Esophagus mucosa (tissue), 1 donor: Measurements from ENCODE around the gene KCNJ18. TPM values are rescaled to one million over a fixed set of nuclear protein-coding genes. Genes with fewer than 3 reads are reported as not detected.
"Not testable (repeated sequence)": the region's sequence is repeated elsewhere in the genome, so short reads cannot be mapped to it uniquely, and the experiment has no call there.

Experiments used
- ATAC-seq: fragments of 200-7000 bp; cut with Tn5 transposase; one replicate; pipeline ENCODE4 v1.9.1; 2020
- total RNA-seq: library from RNA; stranded (reverse); gene quantifications from one replicate; pipeline ENCODE4 v1.2.4, GENCODE V29; 2023
- donor health status: DM: yes; HTN: yes; CAD: no.

KCNJ18 gene
- not detected for total RNA-seq

DNA sequence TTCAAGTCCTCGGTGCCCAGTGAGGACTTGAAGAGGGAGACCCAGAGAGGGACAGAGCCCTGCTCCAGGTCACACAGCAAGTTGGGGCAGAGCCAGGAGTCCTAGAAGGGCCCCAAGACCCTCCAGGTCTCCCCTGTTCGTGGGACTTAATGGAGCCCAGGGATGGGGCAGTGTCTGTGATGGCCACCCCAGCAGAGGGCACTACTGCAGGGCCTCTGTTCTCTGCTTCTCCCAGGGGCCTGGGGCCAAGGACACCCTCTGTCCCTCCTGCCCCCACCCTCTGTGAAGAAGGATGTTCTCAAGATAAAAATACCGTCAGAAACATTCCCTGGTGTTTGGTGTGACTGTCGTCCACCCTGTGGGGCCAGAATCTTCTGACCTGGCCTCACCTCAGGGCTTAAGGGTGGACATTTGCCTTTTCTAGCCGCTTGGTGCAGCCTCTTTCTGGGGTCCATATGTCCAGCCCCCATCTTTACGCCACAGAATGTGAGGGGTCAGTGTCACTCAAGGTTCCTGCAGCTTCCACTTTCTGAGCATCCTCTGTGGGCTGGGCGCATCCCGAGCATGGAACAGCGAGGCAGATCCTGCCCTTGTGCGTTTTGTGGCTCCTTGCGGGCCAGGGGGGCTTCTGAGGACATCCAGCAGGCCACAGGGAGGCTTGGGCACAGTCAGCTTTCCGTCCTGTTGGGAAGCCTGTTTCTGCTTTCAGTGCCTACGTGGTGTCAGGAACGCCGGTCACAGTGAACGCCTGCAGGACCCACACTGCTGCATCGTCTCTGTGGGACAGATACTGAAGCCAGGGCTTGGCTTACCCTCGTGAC is at the start of gene KCNJ18:
Gene KCNJ18, plus strand, starts transcription at position 641 of the 821 bp plus-strand sequence. CDS start 10,264 bp downstream, outside the sequence.
- not testable (repeated sequence) for ATAC-seq

DNA sequence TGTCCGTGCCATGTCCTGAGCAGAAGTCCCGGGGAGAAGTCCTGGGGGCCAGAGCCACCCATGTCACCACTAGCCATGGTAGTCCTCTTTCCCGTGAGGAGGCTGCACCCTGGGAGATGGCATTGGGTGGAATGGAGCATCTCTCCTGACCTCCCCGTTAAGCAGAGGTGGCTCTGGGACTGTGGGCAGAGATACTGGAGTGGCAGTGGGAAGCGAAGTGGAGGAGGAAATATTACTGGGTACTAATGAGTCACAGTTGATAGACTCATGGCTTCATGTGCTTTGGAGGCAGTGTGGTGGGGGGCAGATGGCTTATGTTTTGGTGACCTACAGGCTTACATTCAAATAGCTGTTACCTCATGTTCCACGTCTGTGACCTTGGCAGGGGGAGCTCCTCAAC is 44.2 kb upstream of the KCNJ18 start:
- not testable (repeated sequence) for ATAC-seq

DNA sequence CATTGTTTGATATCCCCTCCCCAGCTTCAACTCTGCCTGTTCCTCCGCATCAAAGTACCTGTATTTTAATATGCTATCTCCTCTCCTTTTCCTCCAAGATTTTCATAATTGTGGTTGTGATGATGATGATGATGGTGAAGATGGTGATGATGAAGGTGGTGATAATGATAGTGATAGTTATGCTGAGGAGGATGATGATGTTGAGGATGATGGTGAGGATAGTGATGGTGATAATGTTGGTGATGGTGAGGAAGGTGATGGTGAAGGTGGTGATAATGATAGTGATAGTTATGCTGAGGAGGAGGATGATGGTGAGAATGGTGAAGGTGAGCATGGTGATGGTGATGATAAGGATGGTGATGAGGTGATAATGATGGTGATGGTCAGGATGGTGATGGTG is 42.3 kb upstream of the KCNJ18 start:
- not testable (repeated sequence) for ATAC-seq

DNA sequence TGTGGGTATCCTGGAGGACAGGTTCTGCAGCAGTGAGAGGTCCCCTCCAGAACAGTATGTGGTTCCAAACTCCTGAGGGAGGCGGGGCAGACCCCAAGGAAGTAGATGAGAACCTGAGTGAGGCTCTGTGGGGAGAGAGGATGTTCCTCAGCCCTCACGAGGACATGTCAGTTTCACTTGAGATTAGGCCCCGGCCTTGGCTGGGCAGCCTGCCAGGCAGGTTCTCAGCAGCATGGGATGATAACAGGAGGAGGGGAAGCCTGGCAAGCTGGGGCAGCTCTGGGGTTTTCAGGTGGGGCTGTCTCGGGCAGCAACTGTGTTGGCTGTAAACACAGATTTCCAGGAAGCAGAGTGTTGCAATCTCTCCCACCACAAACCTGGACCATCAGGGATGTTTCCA is 40.3 kb upstream of the KCNJ18 start:
- ATAC-seq, result not testable (repeated sequence)

DNA sequence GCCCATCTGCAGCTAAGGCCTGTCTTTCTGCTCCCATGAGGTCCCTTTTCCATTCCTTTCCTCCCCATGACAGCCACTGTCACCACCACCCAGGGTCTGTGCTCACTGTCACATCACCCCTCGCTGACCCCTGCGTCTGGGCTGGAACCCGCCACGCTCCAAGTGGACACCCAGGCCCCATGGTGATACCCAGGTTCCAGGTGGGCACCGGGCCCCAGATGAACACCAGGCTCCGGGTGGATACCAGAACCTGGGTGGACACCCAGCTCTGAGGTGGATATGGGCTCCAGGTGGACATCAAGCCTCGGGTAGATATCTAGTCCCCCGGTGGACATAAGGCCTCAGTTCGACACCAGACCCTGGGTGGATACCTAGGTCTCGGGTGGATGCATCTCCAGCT is 39.1 kb upstream of the KCNJ18 start:
- not testable (repeated sequence) for ATAC-seq

DNA sequence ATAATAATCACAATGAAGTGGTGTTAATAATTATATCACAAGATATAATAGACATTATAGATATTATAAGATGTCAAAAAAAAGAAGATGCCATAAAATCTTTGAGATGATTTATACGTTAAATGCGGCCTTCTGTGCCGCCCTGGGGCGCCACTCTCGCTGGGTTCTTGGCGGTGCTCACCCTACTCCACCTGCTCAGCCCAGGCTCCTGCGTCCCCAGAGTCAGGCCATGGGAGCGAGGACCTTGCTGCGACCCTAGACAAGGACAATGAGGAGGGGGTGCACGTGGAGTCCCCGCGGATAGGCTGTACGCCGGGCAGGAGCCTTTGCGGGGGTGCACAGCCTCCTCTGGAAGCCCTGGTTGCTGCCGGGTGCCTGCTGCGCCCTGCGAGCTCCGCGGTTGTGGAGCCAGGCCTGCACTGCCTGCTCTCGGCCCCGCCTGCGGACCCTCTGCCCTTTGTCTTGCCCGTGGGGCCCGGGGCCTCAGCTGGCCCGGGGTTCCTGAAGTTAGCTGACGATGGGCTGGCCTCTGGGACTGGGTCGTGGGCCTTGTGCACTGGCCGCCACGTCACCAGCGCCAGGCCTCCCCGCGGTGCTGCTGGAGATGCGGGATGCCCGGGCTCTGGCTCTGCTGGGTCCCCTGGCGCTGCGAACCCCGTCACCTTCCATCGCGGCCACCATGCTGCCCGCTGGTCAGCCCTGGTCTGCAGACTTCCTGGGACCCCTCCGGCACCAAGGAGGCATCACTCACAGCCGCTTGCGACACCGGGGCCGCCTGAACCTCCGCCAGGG is 35.6 kb upstream of the KCNJ18 start:
- not testable (repeated sequence) for ATAC-seq

DNA sequence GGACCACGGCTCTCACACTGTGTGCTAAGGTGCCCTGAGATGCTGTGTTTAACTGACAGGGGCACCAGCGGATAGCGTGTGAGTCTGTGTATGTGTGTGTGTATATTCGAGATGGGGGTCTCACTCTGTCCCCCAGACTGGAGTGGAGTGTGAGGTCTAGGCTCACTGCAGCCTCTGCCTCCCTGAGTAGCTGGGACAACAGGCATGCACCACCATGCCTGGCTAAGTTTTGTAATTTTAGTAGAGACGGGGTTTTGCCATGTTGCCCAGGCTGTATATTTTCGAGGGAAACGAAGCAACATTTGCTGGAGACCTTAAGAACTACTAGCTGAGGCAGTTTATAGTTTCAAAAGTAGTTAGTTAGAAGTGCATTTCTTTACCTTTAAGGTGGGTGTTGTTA is 32.7 kb upstream of the KCNJ18 start:
- ATAC-seq, result not testable (repeated sequence)

DNA sequence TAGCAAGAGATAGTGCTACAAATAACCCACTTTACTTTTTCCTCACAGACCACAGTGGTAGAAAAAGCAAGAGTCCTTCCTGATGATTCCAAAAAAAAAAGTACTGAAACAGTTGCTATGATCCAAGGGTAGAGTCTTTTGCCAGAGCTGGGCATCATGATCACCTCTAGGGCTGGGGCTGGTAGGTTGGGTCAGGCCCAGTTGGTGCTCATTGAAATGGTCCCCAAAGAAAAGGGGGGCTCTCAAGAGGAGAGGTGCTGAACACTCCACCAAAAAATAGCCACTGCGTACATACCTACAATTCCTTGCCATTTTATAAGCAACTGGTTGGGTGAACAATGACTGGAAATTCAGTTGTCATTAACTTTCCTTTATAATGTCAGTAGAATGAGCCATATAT is 30.9 kb upstream of the KCNJ18 start:
- ATAC-seq, result not testable (repeated sequence)

DNA sequence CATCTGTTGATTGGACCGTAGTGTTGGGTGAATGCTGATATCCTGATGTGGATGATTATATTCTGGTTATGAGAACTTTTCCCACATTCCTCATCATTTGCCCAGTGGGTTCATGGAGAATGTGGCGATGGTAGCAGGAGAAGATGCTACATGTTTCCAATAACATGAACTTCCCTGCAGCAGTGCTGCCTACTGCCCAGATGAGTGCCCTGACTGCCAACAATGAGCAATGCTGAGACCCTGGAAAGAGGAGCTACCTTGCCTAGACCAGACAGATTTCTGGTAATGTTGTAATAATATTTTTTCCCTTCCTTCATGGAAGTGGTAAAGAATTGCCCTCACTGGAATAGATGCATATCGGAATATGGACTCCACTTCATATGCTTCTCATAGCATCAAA is 29.2 kb upstream of the KCNJ18 start:
- ATAC-seq, result not testable (repeated sequence)

DNA sequence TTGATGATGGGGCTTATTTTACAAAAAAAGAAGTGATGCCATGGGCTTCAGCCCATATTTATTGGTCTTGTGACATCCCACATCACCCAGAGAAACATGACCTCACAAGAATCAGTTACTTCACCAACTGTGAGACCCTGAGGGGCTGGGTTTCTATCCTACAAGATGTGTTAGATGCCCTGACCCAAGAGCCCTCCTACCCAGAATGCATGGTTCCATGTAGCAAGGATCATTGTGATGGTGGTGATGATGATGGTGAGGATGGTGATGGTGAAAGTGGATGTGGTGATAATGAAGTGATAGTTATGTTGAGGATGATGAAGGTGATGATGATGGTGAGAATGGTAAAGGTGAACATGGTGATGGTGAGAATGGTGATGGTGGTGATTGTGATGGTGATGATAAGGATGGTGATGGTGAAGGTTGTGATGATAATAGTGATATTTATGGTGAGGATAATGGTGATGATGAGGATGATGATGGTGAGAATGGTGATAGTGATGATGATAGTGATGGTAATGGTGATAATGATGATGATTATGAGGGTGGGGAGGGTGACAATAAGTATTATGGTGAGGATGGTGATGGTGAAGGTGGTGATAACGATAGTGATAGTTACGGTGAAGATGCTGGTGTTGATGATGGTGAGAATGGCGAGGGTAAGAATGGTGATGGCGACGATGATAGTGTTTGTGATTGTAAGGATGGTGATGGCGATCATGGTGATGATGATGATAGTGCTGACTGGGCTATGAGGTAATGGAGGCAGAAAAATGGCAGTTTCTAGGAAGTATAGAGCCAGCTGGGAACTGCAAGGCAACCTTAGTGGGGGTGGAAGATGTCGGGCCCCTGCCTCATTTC is 28.5 kb upstream of the KCNJ18 start:
- ATAC-seq, result peak; percentile 72

DNA sequence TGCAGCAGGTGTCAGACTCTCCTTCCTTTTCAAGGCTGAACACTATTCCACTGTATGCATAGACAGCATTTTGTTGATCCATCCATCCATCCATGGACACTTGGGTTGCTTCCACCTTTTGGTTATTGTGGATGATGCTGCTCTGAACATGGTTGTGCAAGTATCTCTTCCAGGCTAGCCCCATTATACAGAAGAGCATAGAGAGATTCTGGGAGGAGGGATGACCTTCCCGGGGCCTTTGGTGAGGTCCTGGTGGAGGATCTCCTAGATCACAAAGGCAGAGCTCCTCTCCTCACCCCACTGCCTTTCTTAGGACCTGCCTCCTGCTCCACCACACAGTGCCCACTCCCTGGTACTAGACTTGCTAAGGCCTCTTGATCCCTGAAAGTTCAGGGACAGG is 27.2 kb upstream of the KCNJ18 start:
- ATAC-seq, result not testable (repeated sequence)

DNA sequence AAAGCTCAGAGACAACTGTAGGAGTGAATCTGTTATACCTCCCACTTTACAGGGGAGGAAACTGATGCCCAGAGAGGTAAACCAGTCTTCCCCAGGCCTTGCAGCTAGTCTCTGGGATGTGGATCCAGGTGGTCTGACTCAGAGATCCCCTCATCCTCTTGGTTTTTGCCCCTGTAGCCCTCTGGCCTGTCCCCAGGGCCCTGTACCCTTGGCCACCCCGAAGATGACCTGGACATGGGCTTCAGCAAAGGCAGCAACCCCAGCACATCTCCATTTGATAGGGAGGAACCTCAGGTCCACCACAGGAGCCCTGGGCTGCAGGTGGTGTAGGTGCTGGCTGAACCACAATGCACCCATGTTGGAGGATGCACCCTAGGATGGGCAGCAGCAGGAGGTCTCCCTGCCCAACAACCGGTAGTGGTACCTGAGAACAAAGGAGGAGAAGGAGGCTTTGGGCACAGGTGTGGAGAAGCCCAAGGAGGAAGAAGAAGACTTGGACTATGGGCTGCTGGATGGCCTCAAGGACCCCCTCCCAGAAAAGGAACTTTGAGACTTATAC is 26.3 kb upstream of the KCNJ18 start:
- not testable (repeated sequence) for ATAC-seq

DNA sequence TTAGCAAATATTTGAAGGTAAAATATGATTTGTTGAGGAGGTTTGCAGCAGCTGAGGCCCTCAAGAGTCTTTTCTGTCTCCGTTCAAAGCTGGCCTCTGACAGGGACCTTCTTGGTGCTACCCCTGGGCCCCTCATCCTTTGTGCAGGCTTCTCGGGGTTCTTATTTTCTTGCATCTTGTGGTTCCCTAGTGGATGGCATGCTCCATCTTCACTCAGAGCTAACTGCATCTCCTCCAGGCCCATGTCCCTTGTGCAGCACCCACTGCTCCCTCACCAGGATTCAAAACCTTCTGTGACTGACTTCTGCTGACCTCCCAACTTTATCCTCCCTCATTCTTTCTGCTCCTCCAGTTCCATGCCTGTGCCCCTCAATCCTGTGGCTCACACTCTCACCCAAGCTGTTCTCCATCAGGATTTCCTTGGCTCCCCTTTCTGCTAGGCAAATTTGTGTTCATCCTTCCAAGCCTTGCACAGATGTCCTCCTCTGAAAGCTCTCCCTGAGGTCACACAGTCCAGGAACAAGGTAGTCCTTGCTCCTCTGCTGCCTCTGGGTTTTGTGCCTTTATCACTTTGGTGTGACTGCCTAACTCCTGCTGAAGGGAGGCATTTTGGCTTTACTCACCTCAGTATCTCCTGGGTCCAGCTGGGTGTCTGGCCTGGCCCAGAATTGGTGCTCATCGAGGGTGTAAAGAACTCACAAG is 25.5 kb upstream of the KCNJ18 start:
- not testable (repeated sequence) for ATAC-seq

DNA sequence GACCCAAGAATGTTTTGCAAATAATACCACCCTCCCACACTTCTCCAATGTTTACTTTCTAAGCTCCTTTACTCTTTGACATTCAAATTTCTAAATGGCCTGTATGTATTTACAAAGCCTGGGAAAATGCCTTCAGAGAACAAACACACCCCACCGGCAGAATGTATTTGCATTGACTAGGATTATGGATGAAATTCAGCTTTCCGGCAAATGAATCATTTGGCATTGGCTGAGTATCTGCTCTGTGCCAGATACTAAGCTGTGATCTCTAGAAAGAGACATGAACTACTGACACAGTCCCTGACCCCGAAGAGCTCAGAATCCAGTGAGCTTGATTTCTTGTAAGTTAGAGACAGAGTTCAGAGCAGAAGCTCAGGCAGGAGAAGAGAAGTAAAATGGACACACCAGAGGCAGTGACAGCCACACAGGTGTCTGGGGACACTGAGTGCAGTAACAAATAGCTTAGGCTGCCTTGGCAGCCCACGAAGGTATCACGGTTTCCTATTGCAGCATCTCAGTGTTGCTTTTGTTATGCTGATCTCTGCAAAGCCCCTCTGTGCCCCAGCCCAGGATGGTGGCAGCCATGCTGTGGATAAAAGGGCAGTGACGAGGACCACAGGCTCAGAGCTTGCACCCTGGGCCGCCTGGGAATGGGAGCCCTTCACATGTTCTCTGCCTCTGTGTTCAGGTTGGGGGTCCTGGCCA is 24.8 kb upstream of the KCNJ18 start:
- ATAC-seq, result not testable (repeated sequence)

DNA sequence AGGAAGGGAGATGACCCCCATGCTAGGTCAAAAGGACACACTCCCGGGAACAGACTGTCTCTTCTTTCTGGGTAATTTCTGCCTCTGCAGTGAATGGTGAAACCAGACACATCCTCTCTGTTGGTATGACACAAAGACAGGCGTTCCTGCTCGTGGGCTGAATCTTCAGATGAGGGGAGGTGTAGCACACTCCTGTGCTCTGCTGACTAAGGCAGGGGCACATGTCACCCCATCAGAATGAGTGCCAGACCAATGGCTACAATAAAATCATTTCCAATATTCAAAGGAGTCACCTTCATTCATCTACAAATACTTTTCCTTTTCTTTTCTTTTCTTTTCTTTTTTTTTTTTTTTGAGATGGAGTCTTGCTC is 24.2 kb upstream of the KCNJ18 start:
- not testable (repeated sequence) for ATAC-seq

DNA sequence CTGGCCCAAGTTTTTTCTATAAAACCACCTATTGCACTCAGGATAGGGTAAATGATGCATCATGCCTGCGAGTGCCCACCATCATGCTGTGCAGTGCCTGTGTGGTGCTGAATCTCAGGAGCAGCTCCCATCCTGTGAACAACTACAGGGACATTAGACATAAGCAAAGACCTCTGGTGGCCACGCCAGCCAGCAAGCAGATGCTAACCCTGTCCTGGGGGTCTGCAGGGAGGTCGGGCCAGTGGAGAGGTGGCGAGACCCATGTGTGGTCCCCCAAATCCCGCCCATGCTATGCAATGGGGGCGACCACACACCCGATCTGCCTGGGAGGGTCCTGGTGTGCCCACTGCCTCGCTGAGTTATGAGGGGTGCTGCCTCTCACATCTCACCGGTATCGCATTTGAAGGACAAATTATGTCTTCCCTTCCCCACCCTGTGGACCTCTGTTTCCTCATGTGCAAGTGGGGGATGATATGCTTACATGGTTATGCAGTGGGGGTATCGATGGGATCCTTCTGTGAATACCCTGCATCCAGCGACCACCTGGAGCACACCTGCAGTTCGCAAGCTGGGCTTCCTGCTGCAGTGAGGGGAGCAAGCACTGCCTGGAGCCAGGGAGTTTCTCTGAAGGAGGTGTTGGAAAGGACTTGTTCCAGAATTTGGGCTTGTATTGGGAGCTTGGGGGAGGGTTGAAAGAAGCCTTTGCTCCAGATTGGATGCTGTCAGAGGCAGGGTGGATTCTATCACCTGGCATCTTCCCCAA is 23.4 kb upstream of the KCNJ18 start:
- ATAC-seq, result not testable (repeated sequence)

DNA sequence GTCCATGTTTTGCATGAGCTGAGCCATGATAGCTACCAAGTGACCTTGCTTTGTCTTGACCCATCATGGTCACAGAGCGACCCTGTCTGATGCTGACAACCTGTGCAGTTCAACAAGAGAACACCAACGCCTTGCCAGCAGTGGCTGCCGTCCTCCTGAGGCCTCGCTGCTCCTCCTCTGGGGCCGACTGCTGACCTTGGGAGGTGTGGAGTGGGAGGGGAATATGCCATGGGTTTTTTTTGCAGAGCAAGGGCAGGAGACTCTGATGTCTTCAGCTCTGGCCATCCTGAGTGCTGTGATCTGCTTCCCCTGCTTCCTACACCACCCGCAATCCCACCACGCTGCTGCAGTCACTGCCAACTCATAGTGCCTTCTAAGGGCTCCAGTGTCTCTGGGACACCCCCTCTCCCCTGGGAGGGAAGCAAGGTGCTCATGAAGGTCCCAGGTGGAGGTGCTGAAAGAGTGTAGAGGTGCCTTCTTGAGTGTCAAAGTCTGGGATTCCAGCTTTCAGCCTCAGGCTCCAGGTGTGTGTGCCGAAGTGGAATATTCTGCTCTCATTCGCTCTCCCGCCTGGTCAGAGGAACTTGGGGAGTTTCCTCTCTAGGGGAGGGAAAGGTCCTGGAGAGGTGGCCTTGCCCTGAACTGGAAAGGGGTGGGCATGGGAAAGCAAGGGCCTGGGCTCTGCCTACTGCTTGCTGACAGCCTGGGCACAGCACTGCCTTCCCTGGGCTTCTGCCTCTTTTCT is 22.5 kb upstream of the KCNJ18 start:
- not testable (repeated sequence) for ATAC-seq

DNA sequence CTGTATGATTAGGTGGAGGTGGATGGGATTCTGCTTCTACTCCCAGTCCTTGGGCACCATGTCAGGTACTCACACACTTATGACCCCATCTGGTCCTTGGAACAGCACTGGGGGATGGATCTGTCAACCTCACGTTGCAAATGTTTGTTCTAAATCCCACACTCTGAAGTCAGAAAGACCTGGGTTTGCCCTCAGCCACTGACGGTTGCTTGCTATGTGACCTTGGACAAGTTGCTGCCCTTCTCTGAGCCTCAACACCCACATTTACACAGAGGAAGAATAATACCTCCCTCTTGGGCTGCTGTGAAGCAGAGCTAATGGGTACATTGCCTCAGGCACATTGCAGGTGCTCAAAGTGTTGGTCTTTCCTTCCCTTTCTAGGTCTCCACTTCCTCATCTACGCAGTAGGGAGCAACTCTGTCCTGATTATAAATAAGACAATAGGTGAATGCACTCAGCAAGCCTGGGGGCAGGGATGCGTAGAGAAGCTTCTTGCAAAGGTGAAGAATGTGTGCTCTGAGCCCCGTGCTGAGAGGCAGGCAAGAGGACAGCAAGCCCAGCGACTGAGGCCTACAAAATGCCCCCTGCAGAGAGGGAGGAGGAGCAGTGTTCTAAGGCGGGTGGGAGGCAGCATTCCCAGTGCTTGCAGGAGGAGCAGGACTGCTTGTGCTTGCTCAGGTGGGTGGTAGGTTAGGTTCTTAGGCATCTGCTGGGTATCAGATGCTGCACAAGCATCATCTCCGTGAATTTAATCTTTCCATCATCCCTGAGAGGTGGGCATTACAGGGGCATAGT is 21.8 kb upstream of the KCNJ18 start:
- ATAC-seq, result not testable (repeated sequence)

DNA sequence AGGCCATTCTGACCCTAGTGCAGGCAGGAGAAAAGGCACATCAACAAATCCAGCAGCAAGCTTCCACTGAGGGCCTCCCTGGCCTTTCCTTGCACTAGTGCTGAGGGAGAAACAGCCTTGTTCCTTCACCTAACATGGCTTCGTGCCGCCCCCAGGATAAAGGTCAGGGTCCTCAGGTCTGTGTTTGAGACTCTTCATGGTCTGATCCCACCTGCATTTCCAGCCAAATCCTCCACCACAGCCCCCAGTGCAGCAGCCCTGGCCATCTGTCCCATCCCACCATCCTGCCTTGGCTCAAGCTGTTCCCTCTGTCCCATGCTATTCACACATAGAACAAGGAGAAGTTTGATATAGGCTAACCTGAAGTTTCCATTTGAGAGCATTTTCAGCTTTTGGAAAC is 20.9 kb upstream of the KCNJ18 start:
- ATAC-seq, result not testable (repeated sequence)
